Osteocyte (in vitro differentiated cells): ENCODE measurements around the gene SMIM13. TPM values are rescaled to one million over a fixed set of nuclear protein-coding genes. Genes with fewer than 3 reads are reported as not detected.

ENCODE experiments used
- DNase-seq: peaks from one replicate; pipeline ENCODE4 v3.0.0; 2021; ENCODE audit warnings: mixed read lengths; ENCODE audit not compliant: unreplicated experiment; ENCODE audit errors: extremely low spot score
- H3K27ac Mint-ChIP-seq: one replicate; pipeline ENCODE4 v1.8.0; 2021; ENCODE audit warnings: mild to moderate bottlenecking, mixed read lengths; ENCODE audit not compliant: unreplicated experiment
- H3K27me3 Mint-ChIP-seq: one replicate; pipeline ENCODE4 v1.8.0; 2021; ENCODE audit warnings: mixed read lengths; ENCODE audit not compliant: unreplicated experiment
- H3K36me3 Mint-ChIP-seq: one replicate; pipeline ENCODE4 v1.8.0; 2021; ENCODE audit warnings: mixed read lengths; ENCODE audit not compliant: unreplicated experiment
- H3K4me1 Mint-ChIP-seq: one replicate; pipeline ENCODE4 v1.8.0; 2021; ENCODE audit warnings: mixed read lengths; ENCODE audit not compliant: unreplicated experiment
- H3K4me3 Mint-ChIP-seq: one replicate; pipeline ENCODE4 v1.8.0; 2021; ENCODE audit warnings: mild to moderate bottlenecking, moderate library complexity, mixed read lengths; ENCODE audit not compliant: unreplicated experiment
- H3K9me3 Mint-ChIP-seq: one replicate; pipeline ENCODE4 v1.8.0; 2021; ENCODE audit warnings: mixed read lengths; ENCODE audit not compliant: unreplicated experiment
- CTCF ChIP-seq: fragments of 200-600 bp; sonication (generic); IDR thresholded peaks from 2 replicates; pipeline ENCODE4 v1.5.0; 2021; ENCODE audit warnings: antibody characterized with exemption, mild to moderate bottlenecking, moderate library complexity
- total RNA-seq: library from RNA; stranded (reverse); gene quantifications from 2 replicates; pipeline ENCODE4 v1.2.1, GENCODE V29; 2021

SMIM13 gene
- total RNA-seq, 1 donor from 2014 or later = 19.6 TPM

- Mint-ChIP-seq H3K36me3 (peaks cover 21% of the 10 kb centered on the region), H3K27ac (no peak overlapping the region), H3K9me3 (peaks cover 4% of the 10 kb centered on the region), H3K4me1 (peaks cover 56% of the 10 kb centered on the region), H3K4me3 (no peak overlapping the region), H3K27me3 (no peaks in the 10 kb centered on the region)
- no peak for DNase-seq
- no peak for TF ChIP-seq CTCF
These were observed 43.2 kb downstream of the SMIM13 start for GRCh38 chr6:11136809-11137208.

GRCh38 chr6:11139051-11139960 lies 45.7 kb downstream of the SMIM13 start:
- H3K27me3 Mint-ChIP-seq = no peaks in the 10 kb centered on the region
- TF ChIP-seq CTCF = no peak
- H3K4me1 Mint-ChIP-seq = peaks cover 39% of the 10 kb centered on the region
- H3K36me3 Mint-ChIP-seq = peaks cover 19% of the 10 kb centered on the region
- no peak overlapping the region for H3K4me3 Mint-ChIP-seq
- peak overlapping the region; percentile 59 for H3K27ac Mint-ChIP-seq
- H3K9me3 Mint-ChIP-seq = peaks cover 4% of the 10 kb centered on the region
- DNase-seq = no peak

- Mint-ChIP-seq H3K36me3 (peaks cover 16% of the 10 kb centered on the region), H3K4me1 (peaks cover 37% of the 10 kb centered on the region), H3K27me3 (no peaks in the 10 kb centered on the region), H3K4me3 (no peak overlapping the region), H3K27ac (no peak overlapping the region), H3K9me3 (peaks cover 4% of the 10 kb centered on the region)
- no peak for DNase-seq
- no peak for TF ChIP-seq CTCF
These were observed 46.4 kb downstream of the SMIM13 start for GRCh38 chr6:11140056-11140455.

- TF ChIP-seq CTCF = no peak
- DNase-seq = no peak
- Mint-ChIP-seq H3K4me1 (peaks cover 34% of the 10 kb centered on the region), H3K27ac (no peak overlapping the region), H3K4me3 (no peak overlapping the region), H3K27me3 (no peaks in the 10 kb centered on the region), H3K36me3 (peaks cover 5% of the 10 kb centered on the region), H3K9me3 (peaks cover 4% of the 10 kb centered on the region)
These were observed 47.7 kb downstream of the SMIM13 start for GRCh38 chr6:11141295-11141694.

- TF ChIP-seq CTCF = no peak
- no peak overlapping the region for H3K4me3 Mint-ChIP-seq
- DNase-seq = no peak
- H3K9me3 Mint-ChIP-seq = peaks cover 4% of the 10 kb centered on the region
- no peak overlapping the region for H3K27ac Mint-ChIP-seq
- peaks cover 31% of the 10 kb centered on the region for H3K4me1 Mint-ChIP-seq
- H3K27me3 Mint-ChIP-seq = no peaks in the 10 kb centered on the region
- peaks cover 4% of the 10 kb centered on the region for H3K36me3 Mint-ChIP-seq
These were observed 48.8 kb downstream of the SMIM13 start for GRCh38 chr6:11142296-11143027.
